ENCODE data around the gene BCAR1. TPM values are rescaled to one million over a fixed set of nuclear protein-coding genes. Genes with fewer than 3 reads are reported as not detected.
A peak's percentile ranks its signal among the peaks of the same experiment; 100 is the strongest.

Gene BCAR1
- total and polyA plus RNA-seq, 2 of the 13 experiments (the other 11 are each of a cell fraction or from before 2014, with no cell fraction given), result 48.1 to 51.7 TPM

- TF ChIP-seq NFKB2 (CRISPR knock-in tag; IDR thresholded peaks at IDR 0.05; ENCODE audit: borderline replicate concordance) (0 out of 2 replicates have a peak, but pooled peaks have one; percentile 8), SP140L (CRISPR knock-in tag; IDR thresholded peaks at IDR 0.05; ENCODE audit: borderline replicate concordance) (no peak), ZNF768 (CRISPR knock-in tag; IDR thresholded peaks at IDR 0.05) (0 out of 2 replicates have a peak, but pooled peaks have one; percentile 13), PCBP1 (IDR thresholded peaks at IDR 0.05; ENCODE audit: borderline replicate concordance, low read depth, low read length) (0 out of 2 replicates have a peak, but pooled peaks have one; percentile 42), ZNF17 (CRISPR knock-in tag; IDR thresholded peaks at IDR 0.05) (no peak), HNRNPLL (IDR thresholded peaks at IDR 0.05; ENCODE audit: low read depth, low read length, poor library complexity, severe bottlenecking) (no peak), AGO1 (IDR thresholded peaks at IDR 0.05; ENCODE audit: low read depth, low read length, poor library complexity, severe bottlenecking) (peak; percentile 40), RBM22 (optimal IDR thresholded peaks at IDR 0.05; ENCODE audit: low read length) (peak; percentile 31), ZNF687 (CRISPR knock-in tag; IDR thresholded peaks at IDR 0.05) (0 out of 2 replicates have a peak, but pooled peaks have one; percentile 16), ZFP36L1 (CRISPR knock-in tag; IDR thresholded peaks at IDR 0.05) (no peak), ZNF776 (CRISPR knock-in tag; IDR thresholded peaks at IDR 0.05) (0 out of 2 replicates have a peak, but pooled peaks have one; percentile 5)
Observed at GRCh38 chr16:75256696-75257343, 5.4 kb upstream of the BCAR1 start (continued).

Data from HepG2 (cell line).